Prostate gland (tissue), 2 donors: Measurements from ENCODE around the gene ANKS6. TPM values are rescaled to one million over a fixed set of nuclear protein-coding genes. Genes with fewer than 3 reads are reported as not detected.

ENCODE experiments used
- DNase-seq: peaks from one replicate; pipeline ENCODE4 v3.0.0-alpha.2; 2019; ENCODE audit warnings: low spot score
- H3K27ac ChIP-seq, 2 donors: fragments of 200-600 bp; sonication (generic); 2 replicates each; pipeline ENCODE4 v1.5.1; 2017 to 2019
- H3K27me3 ChIP-seq: fragments of 200-600 bp; sonication (generic); replicated peaks from 2 replicates; pipeline ENCODE4 v1.5.1; 2019; ENCODE audit not compliant: insufficient read depth
- H3K36me3 ChIP-seq, 2 donors: fragments of 200-600 bp; sonication (generic); 1 replicate in 1 of 2; 2 replicates in 1 of 2; pipeline versions ENCODE4 v1.5.1 to v1.8.1; 2017 to 2019
- H3K4me1 ChIP-seq: fragments of 200-600 bp; sonication (generic); replicated peaks from 2 replicates; pipeline ENCODE4 v1.5.1; 2019
- H3K4me3 ChIP-seq, 2 donors: fragments of 200-600 bp; sonication (generic); 2 replicates each; pipeline ENCODE4 v1.5.1; 2017 to 2019
- H3K9me3 ChIP-seq: fragments of 200-600 bp; sonication (generic); 2 replicates; pipeline ENCODE4 v1.5.1; 2017
- POLR2A ChIP-seq: fragments of 450-650 bp; IDR thresholded peaks from one replicate; pipeline ENCODE4 v1.6.1; 2016; ENCODE audit warnings: antibody characterized with exemption, mild to moderate bottlenecking
- POLR2AphosphoS5 ChIP-seq: sonication (generic); formaldehyde crosslinking; IDR thresholded peaks from one replicate; pipeline ENCODE4 v1.6.1; 2017; ENCODE audit warnings: antibody characterized with exemption
- WGBS: methylation state at CpG from one replicate; pipeline ENCODE4 v1.1.5; 2018; 5-methylcytosine and 5-hydroxymethylcytosine counted together
- intact Hi-C: fragments of 100-400 bp; cut with DNase I; formaldehyde crosslinking; loops from one replicate; pipeline ENCODE4 v1.14.2; 2022
- total RNA-seq, 2 donors: library from RNA; depleted of rRNA; stranded (reverse); fragments of >200 nt; gene quantifications; one replicate each; pipeline ENCODE4 v1.1.0, GENCODE V29; 2016
- TF ChIP-seq, protein P1 (sequence below), 4 experiments: fragments of 200-600 bp in 2 of 4; fragments of 450-650 bp in 2 of 4; sonication (generic) in 2 of 4; IDR thresholded peaks; 1 replicate in 3 of 4; 2 replicates in 1 of 4; pipeline ENCODE4 v1.5.1; 2016 to 2019; ENCODE audit warnings: antibody characterized with exemption in 4 of 4, mild to moderate bottlenecking in 2 of 4, moderate library complexity in 2 of 4

ANKS6 gene
- total RNA-seq, 2 donors from 2014 or later: 11.6 to 18.8 TPM

GRCh38 chr9:98727428-98727827 lies 68.9 kb downstream of the ANKS6 start:
- H3K27ac ChIP-seq: no peak overlapping the region
- intact Hi-C loops: no loop called here
- no peak for TF ChIP-seq POLR2A
- TF ChIP-seq, protein P1, sequence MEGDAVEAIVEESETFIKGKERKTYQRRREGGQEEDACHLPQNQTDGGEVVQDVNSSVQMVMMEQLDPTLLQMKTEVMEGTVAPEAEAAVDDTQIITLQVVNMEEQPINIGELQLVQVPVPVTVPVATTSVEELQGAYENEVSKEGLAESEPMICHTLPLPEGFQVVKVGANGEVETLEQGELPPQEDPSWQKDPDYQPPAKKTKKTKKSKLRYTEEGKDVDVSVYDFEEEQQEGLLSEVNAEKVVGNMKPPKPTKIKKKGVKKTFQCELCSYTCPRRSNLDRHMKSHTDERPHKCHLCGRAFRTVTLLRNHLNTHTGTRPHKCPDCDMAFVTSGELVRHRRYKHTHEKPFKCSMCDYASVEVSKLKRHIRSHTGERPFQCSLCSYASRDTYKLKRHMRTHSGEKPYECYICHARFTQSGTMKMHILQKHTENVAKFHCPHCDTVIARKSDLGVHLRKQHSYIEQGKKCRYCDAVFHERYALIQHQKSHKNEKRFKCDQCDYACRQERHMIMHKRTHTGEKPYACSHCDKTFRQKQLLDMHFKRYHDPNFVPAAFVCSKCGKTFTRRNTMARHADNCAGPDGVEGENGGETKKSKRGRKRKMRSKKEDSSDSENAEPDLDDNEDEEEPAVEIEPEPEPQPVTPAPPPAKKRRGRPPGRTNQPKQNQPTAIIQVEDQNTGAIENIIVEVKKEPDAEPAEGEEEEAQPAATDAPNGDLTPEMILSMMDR (IDR thresholded peaks at IDR 0.05): no peak
- no peak for TF ChIP-seq POLR2AphosphoS5
- H3K4me3 ChIP-seq: no peak overlapping the region
- H3K36me3 ChIP-seq: no peaks in the 10 kb centered on the region
- H3K27me3 ChIP-seq: peaks cover 4% of the 10 kb centered on the region
- DNase-seq: no peak
- H3K4me1 ChIP-seq: no peaks in the 10 kb centered on the region
- no peaks in the 10 kb centered on the region for H3K9me3 ChIP-seq
- 59% methylated on average over 7 of the region's 7 CpGs for WGBS

DNA sequence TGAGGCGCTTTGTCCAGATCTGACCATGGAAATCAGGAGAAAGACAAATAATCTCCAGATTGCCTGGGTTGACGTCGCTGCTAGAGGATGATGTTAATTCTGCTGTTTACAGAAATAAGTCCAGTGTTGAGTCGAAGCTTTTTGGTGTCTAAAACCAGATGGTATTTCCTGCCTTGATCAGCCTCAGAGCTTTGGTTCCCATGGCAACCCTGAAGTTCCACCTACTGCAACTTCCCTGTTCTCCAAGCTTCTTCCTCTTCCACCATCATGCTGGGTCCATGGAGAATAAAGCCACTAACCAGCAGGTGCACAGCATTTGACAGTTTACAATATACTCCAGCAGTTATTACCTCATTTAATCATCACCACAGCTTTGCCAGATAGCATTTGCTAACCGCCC lies 69.6 kb downstream of the ANKS6 start:
- 65% methylated on average over 5 of the region's 5 CpGs for WGBS
- no peaks in the 10 kb centered on the region for H3K9me3 ChIP-seq
- H3K27me3 ChIP-seq: peaks cover 4% of the 10 kb centered on the region
- H3K36me3 ChIP-seq: no peaks in the 10 kb centered on the region
- intact Hi-C loops: no loop called here
- DNase-seq: no peak
- H3K4me3 ChIP-seq: no peak overlapping the region
- TF ChIP-seq, protein P1 (IDR thresholded peaks at IDR 0.05): no peak
- TF ChIP-seq POLR2AphosphoS5 (no peak), POLR2A (no peak)
- H3K4me1 ChIP-seq: no peaks in the 10 kb centered on the region
- no peak overlapping the region for H3K27ac ChIP-seq

DNA sequence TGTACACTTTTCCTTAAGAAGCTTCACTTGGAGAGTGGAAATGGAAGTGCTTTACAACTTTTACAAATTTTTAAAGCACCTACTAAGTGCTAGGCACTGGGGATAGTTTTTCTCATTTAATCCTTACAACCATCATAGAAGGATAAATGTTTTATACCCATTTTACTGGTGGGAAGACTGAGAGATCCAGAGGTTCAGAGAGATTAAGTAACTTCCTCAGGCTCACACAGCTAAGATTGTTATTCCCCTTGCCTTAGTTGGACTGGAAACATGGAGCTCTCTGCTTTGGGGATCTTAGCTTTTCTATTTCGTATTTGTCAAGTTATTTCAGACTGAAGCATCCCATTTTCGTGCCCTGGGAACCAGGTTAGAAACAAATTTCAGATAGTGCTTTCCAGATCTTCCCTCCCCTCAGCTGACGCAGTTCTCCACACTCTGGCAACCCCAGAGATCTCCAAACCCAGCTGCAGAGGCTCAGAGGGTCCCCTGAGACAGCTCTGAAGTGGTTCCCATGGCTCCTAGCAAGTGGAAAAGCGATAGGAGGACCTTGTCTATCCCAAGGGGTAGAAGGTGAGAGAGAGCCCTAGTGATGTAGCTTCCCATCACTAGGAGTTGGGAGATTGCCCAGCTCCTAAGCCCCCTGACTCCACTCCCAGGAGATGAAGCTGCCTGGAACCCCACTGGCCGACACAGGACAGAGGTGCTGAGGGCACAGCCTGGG lies 71.4 kb downstream of the ANKS6 start:
- DNase-seq: no peak
- WGBS: 79% methylated on average over 5 of the region's 5 CpGs
- Histone ChIP-seq H3K27ac (no peak overlapping the region), H3K9me3 (no peaks in the 10 kb centered on the region), H3K4me3 (no peak overlapping the region), H3K27me3 (peaks cover 4% of the 10 kb centered on the region), H3K4me1 (no peaks in the 10 kb centered on the region), H3K36me3 (no peaks in the 10 kb centered on the region)
- intact Hi-C loops: no loop called here
- TF ChIP-seq POLR2A (no peak), POLR2AphosphoS5 (no peak)
- TF ChIP-seq, protein P1 (IDR thresholded peaks at IDR 0.05): no peak

- TF ChIP-seq POLR2AphosphoS5 (no peak), POLR2A (no peak)
- TF ChIP-seq, protein P1 (IDR thresholded peaks at IDR 0.05): no peak
- H3K36me3 ChIP-seq: no peaks in the 10 kb centered on the region
- peaks cover 4% of the 10 kb centered on the region for H3K27me3 ChIP-seq
- no peaks in the 10 kb centered on the region for H3K4me1 ChIP-seq
- no peaks in the 10 kb centered on the region for H3K9me3 ChIP-seq
- no peak for DNase-seq
- 98% methylated on average over 2 of the region's 2 CpGs for WGBS
- intact Hi-C loops: no loop called here
- no peak overlapping the region for H3K27ac ChIP-seq
- no peak overlapping the region for H3K4me3 ChIP-seq
These were observed 74.7 kb downstream of the ANKS6 start for GRCh38 chr9:98721643-98722042.

DNA sequence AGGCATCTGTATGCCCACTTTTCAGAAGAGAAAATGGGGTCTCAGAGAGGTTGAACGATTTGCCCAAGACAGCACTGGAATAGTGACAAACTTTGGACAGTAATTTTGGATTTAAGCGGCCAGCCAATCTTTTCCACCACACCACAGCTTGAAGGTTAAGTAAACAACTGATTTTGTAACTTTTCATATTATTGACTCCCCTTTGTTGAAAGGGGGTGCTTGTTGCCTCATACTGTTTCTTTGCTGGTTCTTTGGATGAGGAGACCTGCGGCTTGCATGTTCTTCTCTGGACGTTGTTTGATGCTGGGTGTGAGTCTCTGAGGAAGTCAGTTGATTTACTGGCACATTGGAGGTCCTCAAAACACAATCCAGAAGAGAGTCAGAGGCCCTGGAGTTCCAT lies 76.0 kb downstream of the ANKS6 start:
- Histone ChIP-seq H3K27ac (no peak overlapping the region), H3K36me3 (no peaks in the 10 kb centered on the region), H3K9me3 (no peaks in the 10 kb centered on the region), H3K4me3 (no peak overlapping the region), H3K27me3 (peaks cover 4% of the 10 kb centered on the region), H3K4me1 (no peaks in the 10 kb centered on the region)
- no peak for DNase-seq
- intact Hi-C loops: no loop called here
- TF ChIP-seq POLR2AphosphoS5 (no peak), POLR2A (no peak)
- TF ChIP-seq, protein P1 (IDR thresholded peaks at IDR 0.05): no peak
- WGBS: 79% methylated on average over 4 of the region's 4 CpGs
